A549 (cell line): ENCODE measurements around the gene KLF5.

Experiments used
- BHLHE40 ChIP-seq: IDR thresholded peaks from 2 replicates; pipeline ENCODE4 v1.6.1; 2012; ENCODE audit warnings: low read depth, low read length, inconsistent platforms
- CTCF ChIP-seq: fragments of >200 bp; sonication (Bioruptor Twin); formaldehyde crosslinking; IDR thresholded peaks from 3 replicates; pipeline ENCODE4 v1.5.1; 2016
- JUNB ChIP-seq: fragments of >200 bp; sonication (Bioruptor Twin); formaldehyde crosslinking; IDR thresholded peaks from 2 replicates; pipeline ENCODE4 v1.6.1; 2016
- POLR2A ChIP-seq: IDR thresholded peaks from 2 replicates; pipeline ENCODE4 v1.6.1; 2012; ENCODE audit warnings: mild to moderate bottlenecking, low read length

DNA sequence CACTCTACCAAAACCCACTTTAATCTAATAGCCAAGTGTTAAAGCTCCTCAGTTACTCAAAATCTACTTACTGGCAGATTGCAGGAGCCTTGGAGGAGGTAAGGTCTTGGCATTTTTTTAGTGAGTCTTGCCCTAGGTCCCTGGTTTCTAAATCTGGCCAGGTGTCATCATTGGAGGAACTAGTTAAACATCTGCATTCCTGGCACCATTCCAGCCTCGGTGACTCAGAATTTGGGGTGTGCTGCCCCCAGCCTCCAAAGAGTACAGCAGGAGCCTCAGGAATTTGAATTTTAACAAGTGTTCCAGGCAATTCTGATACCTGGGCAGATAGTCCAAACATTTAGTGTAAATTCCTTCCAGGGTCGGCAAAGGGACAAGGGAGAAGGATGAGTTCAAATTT, 37.4 kb downstream of the KLF5 start:
- TF ChIP-seq CTCF: no peak
- TF ChIP-seq BHLHE40: no peak
- TF ChIP-seq POLR2A: no peak
- TF ChIP-seq JUNB: no peak
